IMR-90 (cell line): ENCODE data around the gene PRDM1. TPM values are rescaled to one million over a fixed set of nuclear protein-coding genes. Genes with fewer than 3 reads are reported as not detected.

Source experiments
- ATAC-seq: fragments of 200-7000 bp; cut with Tn5 transposase; 2 replicates; pipeline ENCODE4 v1.9.1; 2020; ENCODE audit warnings: low read depth, mild to moderate bottlenecking, moderate library complexity
- BruUV-seq: library from RNA; stranded (reverse); fragments of 400-500 nt; replicated peaks from 2 replicates; lab custom pipeline; 2021; lab: Mats Ljungman, UMichigan
- CTCF ChIA-PET: fragments of 300-600 bp; formaldehyde crosslinking; extraction: SDS; loops from one replicate; lab custom pipeline; 2021; ENCODE audit warnings: antibody characterized with exemption; lab: Yijun Ruan, JAX
- POLR2A ChIA-PET: fragments of 300-600 bp; sonication (Branson Sonifier 250); formaldehyde crosslinking; loops from one replicate; lab custom pipeline; 2022; ENCODE audit warnings: antibody characterized with exemption; ENCODE audit not compliant: unreplicated experiment; lab: Charles Lee
- DNase-seq: peaks from one replicate; pipeline ENCODE4 v3.0.0; 2013
- H2AFZ ChIP-seq: replicated peaks from 2 replicates; pipeline ENCODE3; 2013; ENCODE audit warnings: low read length, mild to moderate bottlenecking; ENCODE audit not compliant: poor library complexity
- H2AK5ac ChIP-seq: 2 replicates; pipeline ENCODE4 v1.6.1; 2013; ENCODE audit warnings: low read depth, low read length, inconsistent platforms
- H2AK9ac ChIP-seq: replicated peaks from 2 replicates; pipeline ENCODE3; 2013; ENCODE audit warnings: mild to moderate bottlenecking, low read depth, low read length, moderate library complexity; ENCODE audit not compliant: poor library complexity
- H2BK120ac ChIP-seq: 2 replicates; pipeline ENCODE4 v1.6.1; 2013; ENCODE audit warnings: low read depth, low read length, inconsistent platforms
- H2BK15ac ChIP-seq: 3 replicates; pipeline ENCODE4 v1.6.1; 2013; ENCODE audit warnings: low read depth, low read length, inconsistent platforms
- H2BK20ac ChIP-seq: 2 replicates; pipeline ENCODE4 v1.6.1; 2013; ENCODE audit warnings: low read depth, mild to moderate bottlenecking, inconsistent platforms, low read length, moderate library complexity
- H2BK5ac ChIP-seq: 2 replicates; pipeline ENCODE4 v1.6.1; 2013; ENCODE audit warnings: mild to moderate bottlenecking, low read depth, low read length, inconsistent platforms; ENCODE audit not compliant: poor library complexity, severe bottlenecking
- H3K14ac ChIP-seq: replicated peaks from 2 replicates; pipeline ENCODE4 v1.6.1; 2013; ENCODE audit warnings: low read depth, low read length, inconsistent platforms
- H3K18ac ChIP-seq: 2 replicates; pipeline ENCODE4 v1.6.1; 2013; ENCODE audit warnings: low read depth, low read length, control low read depth
- H3K23ac ChIP-seq: 2 replicates; pipeline ENCODE4 v1.6.1; 2013; ENCODE audit warnings: low read depth, low read length, inconsistent platforms
- H3K27ac ChIP-seq: 2 replicates; pipeline ENCODE4 v1.5.1; 2013; ENCODE audit warnings: mild to moderate bottlenecking, control low read depth, low read length; ENCODE audit not compliant: insufficient read depth
- H3K27me3 ChIP-seq: 2 replicates; pipeline ENCODE4 v1.6.1; 2013; ENCODE audit warnings: low read length; ENCODE audit not compliant: control insufficient read depth, insufficient read depth
- H3K36me3 ChIP-seq: 2 replicates; pipeline ENCODE4 v1.6.1; 2013; ENCODE audit warnings: low read length, mixed read lengths; ENCODE audit not compliant: control insufficient read depth, insufficient read depth
- H3K4ac ChIP-seq: 2 replicates; pipeline ENCODE4 v1.6.1; 2013; ENCODE audit warnings: low read depth, low read length, inconsistent platforms
- H3K4me1 ChIP-seq: 2 replicates; pipeline ENCODE4 v1.6.1; 2013; ENCODE audit warnings: low read length, mixed read lengths; ENCODE audit not compliant: control insufficient read depth, insufficient read depth
- H3K4me2 ChIP-seq: 2 replicates; pipeline ENCODE4 v1.6.1; 2013; ENCODE audit warnings: low read depth, mild to moderate bottlenecking, control low read depth, low read length, moderate library complexity
- H3K4me3 ChIP-seq: 2 replicates; pipeline ENCODE4 v1.5.1; 2013; ENCODE audit warnings: low read depth, mild to moderate bottlenecking, control low read depth, low read length, moderate library complexity; ENCODE audit not compliant: insufficient read depth
- H3K56ac ChIP-seq: 2 replicates; pipeline ENCODE4 v1.6.1; 2013; ENCODE audit warnings: low read length, inconsistent platforms; ENCODE audit not compliant: insufficient read depth; ENCODE audit errors: extremely low read depth
- H3K79me1 ChIP-seq, 2 experiments: 2 replicates each; pipeline ENCODE4 v1.6.1; 2013; ENCODE audit warnings: low read length in 2 of 2, inconsistent platforms in 1 of 2, low read depth in 1 of 2
- H3K9ac ChIP-seq: 2 replicates; pipeline ENCODE4 v1.6.1; 2013; ENCODE audit warnings: low read depth, low read length, control low read depth
- H3K9me1 ChIP-seq: 2 replicates; pipeline ENCODE4 v1.6.1; 2013; ENCODE audit warnings: low read length, inconsistent platforms; ENCODE audit not compliant: insufficient read depth
- H3K9me3 ChIP-seq: 2 replicates; pipeline ENCODE4 v1.6.1; 2013; ENCODE audit warnings: low read length; ENCODE audit not compliant: control insufficient read depth, insufficient read depth
- H4K20me1 ChIP-seq: 2 replicates; pipeline ENCODE4 v1.6.1; 2013; ENCODE audit warnings: low read length, inconsistent platforms; ENCODE audit not compliant: insufficient read depth
- H4K5ac ChIP-seq: 2 replicates; pipeline ENCODE4 v1.6.1; 2013; ENCODE audit warnings: mild to moderate bottlenecking, low read depth, low read length, control low read depth
- H4K8ac ChIP-seq, 2 experiments: 2 replicates each; pipeline ENCODE4 v1.6.1; 2013; ENCODE audit warnings: low read depth in 2 of 2, low read length in 2 of 2, control low read depth in 1 of 2, inconsistent platforms in 1 of 2
- H4K91ac ChIP-seq: 2 replicates; pipeline ENCODE4 v1.6.1; 2013; ENCODE audit warnings: low read depth, low read length, inconsistent platforms; ENCODE audit not compliant: insufficient read depth
- BHLHE40 ChIP-seq: fragments of 150-350 bp; IDR thresholded peaks from 2 replicates; pipeline ENCODE4 v1.6.1; 2016; ENCODE audit warnings: mild to moderate bottlenecking, low read depth, low read length
- CEBPB ChIP-seq: IDR thresholded peaks from 2 replicates; pipeline ENCODE4 v1.6.1; 2012; ENCODE audit warnings: low read depth, low read length, improper control_type of control experiment
- CHD1 ChIP-seq: IDR thresholded peaks from 2 replicates; pipeline ENCODE4 v1.6.1; 2012; ENCODE audit warnings: low read depth, low read length, improper control_type of control experiment
- CTCF ChIP-seq: conservative IDR thresholded peaks from 2 replicates; pipeline ENCODE4 v1.5.1; 2012; ENCODE audit warnings: mild to moderate bottlenecking, low read depth, low read length, improper control_type of control experiment
- FOS ChIP-seq: fragments of 150-350 bp; IDR thresholded peaks from 2 replicates; pipeline ENCODE4 v1.6.1; 2016; ENCODE audit warnings: low read depth, low read length
- MAFK ChIP-seq: IDR thresholded peaks from 2 replicates; pipeline ENCODE4 v1.6.1; 2012; ENCODE audit warnings: low read depth, low read length, improper control_type of control experiment
- MAZ ChIP-seq: IDR thresholded peaks from 2 replicates; pipeline ENCODE4 v1.6.1; 2012; ENCODE audit warnings: low read depth, mild to moderate bottlenecking, low read length, improper control_type of control experiment, moderate library complexity, borderline replicate concordance
- MXI1 ChIP-seq: IDR thresholded peaks from 2 replicates; pipeline ENCODE4 v1.6.1; 2012; ENCODE audit warnings: low read depth, mild to moderate bottlenecking, low read length, moderate library complexity, borderline replicate concordance
- NFE2L2 ChIP-seq: fragments of 150-350 bp; IDR thresholded peaks from 2 replicates; pipeline ENCODE4 v1.6.1; 2016; ENCODE audit warnings: low read depth, mild to moderate bottlenecking, low read length
- POLR2A ChIP-seq: IDR thresholded peaks from 2 replicates; pipeline ENCODE4 v1.6.1; 2012; ENCODE audit warnings: mild to moderate bottlenecking, low read depth, low read length
- RAD21 ChIP-seq: IDR thresholded peaks from 2 replicates; pipeline ENCODE4 v1.6.1; 2012; ENCODE audit warnings: low read length, improper control_type of control experiment
- RCOR1 ChIP-seq: IDR thresholded peaks from 2 replicates; pipeline ENCODE4 v1.6.1; 2012; ENCODE audit warnings: mild to moderate bottlenecking, low read length, improper control_type of control experiment; ENCODE audit not compliant: insufficient replicate concordance
- RFX5 ChIP-seq: IDR thresholded peaks from 2 replicates; pipeline ENCODE4 v1.8.0; 2012; ENCODE audit warnings: low read depth, mild to moderate bottlenecking, low read length, moderate library complexity
- SMC3 ChIP-seq: fragments of 150-350 bp; IDR thresholded peaks from 2 replicates; pipeline ENCODE4 v1.6.1; 2016; ENCODE audit warnings: low read depth, mild to moderate bottlenecking, antibody characterized with exemption, low read length, moderate library complexity
- whole genome bisulfite sequencing, 2 experiments: methylation state at CpG; one replicate each; pipeline versions ENCODE4 v1.1.5 to v1.1.7; 2013; ENCODE audit warnings: missing lambda C conversion rate in 2 of 2; ENCODE audit not compliant: insufficient read length in 1 of 2; ENCODE audit errors: extremely low coverage in 2 of 2; 5-methylcytosine and 5-hydroxymethylcytosine counted together
- dilution Hi-C: fragments of 300-500 bp; cut with HindIII; formaldehyde crosslinking; loops from one replicate; pipeline ENCODE4 v1.14.3; 2018; ENCODE audit warnings: low sequenced_read_pairs; ENCODE audit not compliant: unreplicated experiment
- in situ Hi-C: fragments of 300-500 bp; cut with MboI; formaldehyde crosslinking; loops from 3 replicates; pipeline ENCODE4 v1.14.3; 2019; ENCODE audit warnings: low sequenced_read_pairs, inconsistent platforms, mixed read lengths
- intact Hi-C: fragments of 100-400 bp; cut with micrococcal nuclease; formaldehyde crosslinking; loops from 2 replicates; pipeline ENCODE4 v1.10.0; 2022
- polyA plus RNA-seq, 3 experiments: library from polyadenylated mRNA; depleted of rRNA; stranded (reverse); fragments of >200 nt; gene quantifications; 2 replicates each; pipeline ENCODE4 v1.2.3, GENCODE V29; 2012; ENCODE audit warnings: low replicate concordance in 1 of 3
- total RNA-seq: library from RNA; depleted of rRNA; stranded (reverse); fragments of >200 nt; gene quantifications from 2 replicates; pipeline ENCODE4 v1.2.3, GENCODE V29; 2012
- TF ChIP-seq, protein P1 (sequence below): fragments of 150-350 bp; IDR thresholded peaks from 2 replicates; pipeline ENCODE4 v1.6.1; 2016; ENCODE audit warnings: low read depth, mild to moderate bottlenecking, low read length, moderate library complexity, borderline replicate concordance
- TF ChIP-seq, protein P2 (sequence below): fragments of 150-350 bp; IDR thresholded peaks from 2 replicates; pipeline ENCODE4 v1.6.1; 2017; ENCODE audit warnings: mild to moderate bottlenecking, antibody characterized with exemption, low read length, low read depth

The PRDM1 gene
- total and polyA plus RNA-seq, 2 of the 4 experiments (the other 2 are of a cell fraction) = 2.3 to 3.0 TPM

- WGBS, 2 experiments = no CpG with 5 or more reads among the region's 5 CpGs
- BruUV-seq = no TSS peak
These were observed 8.3 kb upstream of the PRDM1 start for GRCh38 chr6:106077881-106078280.

More at GRCh38 chr6:106077881-106078280, 8.3 kb upstream of the PRDM1 start:
- Histone ChIP-seq H4K20me1 (no peaks in the 10 kb centered on the region), H3K4ac (peak overlapping the region; percentile 10; the same call in 1 of the 2 replicates), H2AK9ac (no peak overlapping the region), H2BK120ac (peak overlapping the region; percentile 33; the same call in 1 of the 2 replicates), H3K27me3 (no peaks in the 10 kb centered on the region), H2AK5ac (no peak overlapping the region), H3K36me3 (no peaks in the 10 kb centered on the region), H3K9me3 (no peaks in the 10 kb centered on the region), H3K14ac (no peak overlapping the region), H3K4me2 (peak overlapping the region; percentile 38; the same call in 1 of the 2 replicates), H2BK20ac (peak overlapping the region; percentile 2; the same call in 1 of the 2 replicates), H3K18ac (peak overlapping the region; percentile 20; the same call in 1 of the 2 replicates), H3K23ac (no peak overlapping the region), H3K4me3 (no peak overlapping the region), H2BK5ac (no peak overlapping the region), H4K91ac (no peak overlapping the region), H4K5ac (no peak overlapping the region), H3K56ac (no peak overlapping the region), H4K8ac (peak overlapping the region in 1 of 2 experiments; percentile 26; a peak in 1 of 4 replicates), H2BK15ac (no peak overlapping the region), H3K9me1 (peaks cover 9% of the 10 kb centered on the region), H3K79me1 (no peaks in the 10 kb centered on the region), H3K27ac (no peak overlapping the region), H3K9ac (no peak overlapping the region), H2AFZ (peak overlapping the region; percentile 15), H3K4me1 (peaks cover 9% of the 10 kb centered on the region)
- TF ChIP-seq, protein P1, sequence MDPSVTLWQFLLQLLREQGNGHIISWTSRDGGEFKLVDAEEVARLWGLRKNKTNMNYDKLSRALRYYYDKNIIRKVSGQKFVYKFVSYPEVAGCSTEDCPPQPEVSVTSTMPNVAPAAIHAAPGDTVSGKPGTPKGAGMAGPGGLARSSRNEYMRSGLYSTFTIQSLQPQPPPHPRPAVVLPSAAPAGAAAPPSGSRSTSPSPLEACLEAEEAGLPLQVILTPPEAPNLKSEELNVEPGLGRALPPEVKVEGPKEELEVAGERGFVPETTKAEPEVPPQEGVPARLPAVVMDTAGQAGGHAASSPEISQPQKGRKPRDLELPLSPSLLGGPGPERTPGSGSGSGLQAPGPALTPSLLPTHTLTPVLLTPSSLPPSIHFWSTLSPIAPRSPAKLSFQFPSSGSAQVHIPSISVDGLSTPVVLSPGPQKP = no peak
- no peak for TF ChIP-seq MAFK
- no peak for TF ChIP-seq CHD1
- TF ChIP-seq NFE2L2 = no peak
- TF ChIP-seq MXI1 = no peak
- no peak for TF ChIP-seq POLR2A
- TF ChIP-seq MAZ = no peak
- no peak for TF ChIP-seq BHLHE40
- no peak for TF ChIP-seq RFX5
- no peak for TF ChIP-seq FOS
- no peak for TF ChIP-seq CTCF
- TF ChIP-seq RCOR1 = no peak
- no peak for TF ChIP-seq RAD21
- TF ChIP-seq CEBPB = no peak
- TF ChIP-seq, protein P2, sequence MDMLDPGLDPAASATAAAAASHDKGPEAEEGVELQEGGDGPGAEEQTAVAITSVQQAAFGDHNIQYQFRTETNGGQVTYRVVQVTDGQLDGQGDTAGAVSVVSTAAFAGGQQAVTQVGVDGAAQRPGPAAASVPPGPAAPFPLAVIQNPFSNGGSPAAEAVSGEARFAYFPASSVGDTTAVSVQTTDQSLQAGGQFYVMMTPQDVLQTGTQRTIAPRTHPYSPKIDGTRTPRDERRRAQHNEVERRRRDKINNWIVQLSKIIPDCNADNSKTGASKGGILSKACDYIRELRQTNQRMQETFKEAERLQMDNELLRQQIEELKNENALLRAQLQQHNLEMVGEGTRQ = no peak
- TF ChIP-seq SMC3 = no peak
- ChIA-PET CTCF (no interaction called here), POLR2A (no interaction called here)
- ATAC-seq (peak; percentile 68), DNase-seq (peak; percentile 32)
- intact Hi-C loops (no loop called here), dilution Hi-C loops (no loop called here), in situ Hi-C loops (no loop called here)
